ENCODE data around the gene TPK1.
"Not testable (repeated sequence)": the region's sequence is repeated elsewhere in the genome, so short reads cannot be mapped to it uniquely, and the experiment has no call there.

Gene TPK1

GRCh38 chr7:144474800-144475615 is 360.8 kb downstream of the TPK1 start:
- no peak for DNase-seq (ENCODE audit: low spot score)

GRCh38 chr7:144474363-144474762 is 361.5 kb downstream of the TPK1 start:
- no peak for DNase-seq (ENCODE audit: low spot score)

- no peak for DNase-seq (ENCODE audit: low spot score)
Observed at GRCh38 chr7:144473908-144474307, 361.9 kb downstream of the TPK1 start.

DNA sequence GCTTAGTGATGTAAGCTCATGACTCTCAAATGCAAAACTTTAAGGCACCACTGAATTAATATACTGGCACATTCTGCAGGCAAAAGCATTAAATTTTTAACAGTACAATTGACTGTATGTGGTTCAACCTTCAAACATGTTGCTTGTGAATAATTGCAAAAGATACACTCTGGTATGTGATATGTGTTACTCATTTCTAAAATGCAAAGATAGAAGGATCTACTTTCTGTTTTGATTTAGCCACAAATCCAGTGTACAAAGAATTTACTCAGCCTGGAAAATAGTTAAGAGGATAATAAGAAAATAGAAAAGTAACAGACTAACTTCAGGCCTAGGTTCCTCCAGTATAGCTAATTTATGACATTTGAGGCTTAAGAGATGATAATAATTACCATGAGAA is 365.8 kb downstream of the TPK1 start:
- DNase-seq (ENCODE audit: low spot score): no peak

DNA sequence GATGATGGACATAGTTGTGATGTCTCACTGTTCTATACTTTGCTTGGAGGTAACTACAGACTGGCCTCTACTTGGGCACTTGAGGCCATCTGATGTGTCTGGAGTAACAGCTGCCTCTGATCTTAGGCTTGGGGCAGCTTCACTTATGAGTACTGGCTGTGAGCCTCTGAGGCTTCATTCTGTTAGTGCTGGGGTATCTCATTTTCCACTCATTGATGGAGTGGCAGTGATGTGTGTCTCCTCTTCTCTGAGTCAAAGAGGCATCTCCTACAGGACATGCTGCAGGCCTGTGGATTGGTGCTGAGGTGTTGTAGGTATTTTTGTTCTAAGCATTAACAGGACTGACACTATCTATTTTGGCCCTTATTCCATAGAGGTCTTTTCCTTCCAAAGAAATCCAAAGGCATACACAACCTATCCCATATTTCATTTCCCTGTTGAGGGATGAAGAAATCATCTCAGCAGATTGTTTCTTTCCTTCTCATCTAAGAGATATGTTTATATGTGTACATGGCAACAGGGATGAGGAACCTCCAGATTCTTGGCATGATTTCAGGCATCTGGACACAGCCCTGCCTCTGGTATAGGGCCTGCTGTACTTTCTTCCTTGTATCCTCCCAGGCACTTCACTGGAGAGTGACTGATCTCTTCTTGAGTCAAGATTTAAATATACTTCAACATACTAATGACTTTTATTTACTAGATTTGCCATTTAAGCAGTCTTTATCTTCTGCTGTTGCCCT is 366.7 kb downstream of the TPK1 start:
- no peak for DNase-seq (ENCODE audit: low spot score)

GRCh38 chr7:144459635-144460034 is 376.2 kb downstream of the TPK1 start:
- no peak for DNase-seq (ENCODE audit: low spot score)

DNA sequence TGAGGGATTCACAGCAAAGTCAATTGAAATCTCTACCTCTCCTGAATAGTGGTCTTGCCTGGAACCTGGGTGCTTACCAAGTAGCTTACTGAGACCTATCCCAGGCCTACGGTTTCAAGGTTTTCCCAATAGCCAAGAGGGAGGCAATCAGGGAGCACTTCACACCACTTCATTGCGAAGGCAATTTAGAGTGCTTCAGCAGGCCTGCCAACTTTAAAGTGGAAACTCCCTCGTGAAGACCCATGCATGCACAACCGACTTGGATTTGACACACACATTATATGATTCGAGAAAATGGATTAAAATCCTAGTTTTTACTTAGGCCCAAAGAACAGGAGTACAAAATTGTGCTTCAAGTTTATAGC is 380.8 kb downstream of the TPK1 start:
- no peak for DNase-seq (ENCODE audit: low spot score)

DNA sequence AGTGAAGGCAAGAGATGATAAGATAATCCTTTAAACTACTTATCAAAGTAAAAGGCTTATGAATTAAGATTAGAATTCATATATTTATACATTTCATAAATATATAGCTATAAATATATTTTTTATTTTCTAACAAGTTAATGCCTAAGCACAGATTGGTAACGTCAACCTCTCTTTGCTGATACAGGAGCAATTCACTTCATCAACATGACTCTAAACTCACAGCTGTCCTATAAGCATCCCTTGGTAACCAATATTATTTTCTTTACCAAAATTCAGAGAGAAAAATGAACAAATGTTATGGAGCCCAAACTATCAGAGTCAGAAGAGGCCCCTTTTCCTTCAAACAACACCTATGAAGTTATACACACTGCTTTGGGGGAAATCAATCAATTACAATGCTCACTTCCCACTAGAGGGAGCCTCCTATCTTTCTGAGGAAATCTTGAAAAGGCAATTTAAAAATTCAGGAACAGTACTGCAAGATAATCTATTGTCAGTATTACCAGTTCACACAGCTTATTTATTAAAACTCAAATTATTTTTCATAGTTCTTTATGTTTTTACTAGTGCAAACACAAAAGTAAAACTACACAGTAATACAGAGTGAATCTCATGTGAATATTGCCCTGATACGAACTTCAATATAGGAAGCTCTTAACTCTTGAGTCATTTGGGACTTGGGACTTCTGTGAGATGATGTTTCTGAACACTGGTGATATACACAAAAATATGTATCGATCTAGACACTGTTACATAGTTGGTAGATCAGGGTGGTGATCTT is 381.4 kb downstream of the TPK1 start:
- DNase-seq (ENCODE audit: low spot score): no peak

GRCh38 chr7:144452064-144452463 is 383.8 kb downstream of the TPK1 start:
- no peak for DNase-seq (ENCODE audit: low spot score)

DNA sequence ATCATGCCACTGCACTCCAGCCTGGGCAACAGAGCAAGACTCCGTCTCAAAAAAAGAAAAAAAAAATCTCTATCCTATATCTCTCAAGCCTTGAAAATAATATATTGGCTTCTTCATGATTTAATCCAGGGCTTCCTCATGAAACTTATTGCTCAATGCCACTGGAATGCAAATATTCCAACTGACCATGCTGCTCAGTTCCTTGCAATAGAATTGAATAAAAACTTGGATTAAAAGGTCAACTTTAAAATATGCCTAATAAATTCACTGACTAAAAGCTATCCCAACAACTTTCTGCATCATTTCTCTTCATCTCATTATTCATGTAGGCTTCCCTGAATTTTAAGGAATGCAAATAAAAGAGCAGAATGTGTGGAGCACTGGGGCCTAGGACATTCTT is 390.3 kb downstream of the TPK1 start:
- DNase-seq (ENCODE audit: low spot score): no peak

DNA sequence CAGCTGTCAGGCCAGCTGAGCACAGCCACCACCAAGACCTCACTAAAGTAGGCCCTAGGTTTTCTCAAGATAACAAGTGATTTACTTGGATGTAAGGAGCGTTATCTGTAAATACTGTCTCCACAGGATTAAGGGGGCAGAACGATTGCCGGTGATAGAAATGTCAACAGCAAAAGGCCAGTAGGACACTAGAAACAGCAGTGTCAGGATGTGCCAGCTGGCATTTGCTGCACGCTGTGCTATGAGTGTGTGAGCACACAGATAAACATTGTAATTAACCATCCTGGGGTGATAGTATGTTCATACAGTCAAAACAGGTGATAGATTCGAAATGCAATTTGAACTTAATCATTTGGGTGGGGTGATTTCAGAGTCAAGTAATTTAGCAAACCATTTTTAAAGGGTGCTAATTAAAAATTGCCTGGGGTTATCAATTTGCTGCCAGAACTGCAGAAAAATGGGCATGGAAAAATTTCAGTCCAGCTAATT is 396.1 kb downstream of the TPK1 start:
- DNase-seq (ENCODE audit: low spot score): no peak

GRCh38 chr7:144438759-144439158 is 397.1 kb downstream of the TPK1 start:
- DNase-seq (ENCODE audit: low spot score): no peak

DNA sequence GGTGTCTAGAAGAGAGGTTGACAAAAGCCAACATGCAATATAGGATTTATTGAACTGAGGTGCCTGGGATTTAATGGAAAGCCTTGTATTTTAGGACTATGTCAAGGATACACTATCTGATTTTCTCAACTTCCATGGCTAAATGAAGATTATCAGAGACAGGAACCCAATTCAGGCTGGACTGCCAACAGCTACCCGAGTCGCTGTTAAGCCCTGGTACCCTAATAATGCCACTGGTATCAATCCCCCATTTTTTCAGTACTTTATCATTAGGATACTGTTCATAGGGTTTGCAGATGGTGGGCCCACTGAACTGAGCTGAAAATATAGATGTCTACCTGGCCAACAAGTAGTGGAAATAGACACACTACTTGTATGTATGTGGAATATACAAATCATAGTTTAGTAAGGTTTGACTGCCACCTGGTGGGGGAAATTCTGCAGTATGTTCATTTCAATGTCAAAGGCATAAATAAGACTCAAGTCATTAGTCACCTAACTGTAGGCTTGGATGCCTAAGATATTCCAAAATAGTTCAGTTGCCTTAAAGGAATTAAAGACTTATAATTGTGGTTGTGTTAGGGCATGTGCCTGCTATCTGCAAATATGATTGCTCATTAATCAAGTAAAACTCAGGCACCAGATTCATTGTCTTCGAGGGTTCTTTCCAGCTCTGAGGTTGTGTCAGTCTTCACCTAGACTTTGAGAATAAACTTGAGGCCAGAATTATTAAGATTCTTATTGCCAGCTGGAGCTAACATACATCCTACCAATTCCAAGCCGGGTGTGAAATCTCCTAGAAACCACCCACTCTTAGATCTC is 398.3 kb downstream of the TPK1 start:
- peak; percentile 3 for DNase-seq (ENCODE audit: low spot score)

DNA sequence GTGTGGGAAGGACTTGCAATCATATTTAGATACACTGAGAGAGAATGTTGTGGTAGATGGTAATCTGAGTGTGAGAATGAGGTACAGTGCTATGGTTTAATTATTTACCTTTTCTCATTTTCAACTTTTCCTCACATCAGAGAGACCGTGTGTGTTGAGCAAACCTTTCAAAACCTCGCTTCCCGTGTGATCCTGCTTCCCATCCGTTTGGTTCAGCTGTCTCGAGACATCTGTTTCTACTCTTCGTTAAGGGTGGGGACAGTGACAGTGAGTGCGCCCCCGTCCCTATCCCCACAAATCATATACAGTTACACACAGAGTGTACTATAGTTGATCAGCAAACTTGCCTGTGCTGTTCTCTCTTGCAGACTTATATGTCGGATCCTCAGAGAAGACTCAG is 399.4 kb downstream of the TPK1 start:
- DNase-seq (ENCODE audit: low spot score): no peak

DNA sequence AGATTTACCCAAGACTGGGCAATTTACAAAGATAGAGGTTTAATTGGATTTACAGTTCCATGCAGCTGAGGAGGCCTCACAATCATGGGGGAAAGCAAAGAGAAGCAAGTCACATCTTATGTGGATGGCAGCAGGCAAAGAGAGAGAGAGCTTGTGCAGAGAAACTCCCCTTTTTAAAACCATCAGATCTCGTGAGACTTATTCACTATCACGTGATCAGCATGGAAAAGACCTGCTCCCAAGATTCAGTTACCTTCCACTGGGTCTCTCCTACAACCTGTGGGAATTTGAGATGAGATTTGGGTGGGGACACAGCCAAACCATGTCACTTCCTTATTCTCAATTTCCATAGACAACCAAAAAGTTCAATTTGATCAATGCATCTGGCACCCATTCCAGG is 407.4 kb downstream of the TPK1 start:
- no peak for DNase-seq (ENCODE audit: low spot score)

DNA sequence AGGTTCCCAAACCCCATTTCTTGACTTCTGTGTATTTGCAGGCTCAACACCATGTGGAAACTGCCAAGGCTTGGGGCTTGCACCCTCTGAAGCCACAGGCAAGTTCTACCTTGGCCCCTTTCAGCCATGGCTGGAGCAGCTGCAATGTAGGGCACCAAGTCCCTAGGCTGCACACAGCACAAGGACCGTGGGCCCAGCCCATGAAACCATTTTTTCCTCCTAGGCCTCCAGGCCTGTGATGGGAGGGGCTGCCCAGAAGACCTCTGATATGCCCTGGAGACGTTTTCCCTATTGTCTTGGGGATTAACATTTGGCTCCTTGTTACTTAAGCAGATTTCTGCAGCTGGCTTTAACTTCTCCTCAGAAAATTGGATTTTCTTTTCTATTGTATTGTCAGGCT is 408.3 kb downstream of the TPK1 start:
- DNase-seq (ENCODE audit: low spot score): not testable (repeated sequence)

DNA sequence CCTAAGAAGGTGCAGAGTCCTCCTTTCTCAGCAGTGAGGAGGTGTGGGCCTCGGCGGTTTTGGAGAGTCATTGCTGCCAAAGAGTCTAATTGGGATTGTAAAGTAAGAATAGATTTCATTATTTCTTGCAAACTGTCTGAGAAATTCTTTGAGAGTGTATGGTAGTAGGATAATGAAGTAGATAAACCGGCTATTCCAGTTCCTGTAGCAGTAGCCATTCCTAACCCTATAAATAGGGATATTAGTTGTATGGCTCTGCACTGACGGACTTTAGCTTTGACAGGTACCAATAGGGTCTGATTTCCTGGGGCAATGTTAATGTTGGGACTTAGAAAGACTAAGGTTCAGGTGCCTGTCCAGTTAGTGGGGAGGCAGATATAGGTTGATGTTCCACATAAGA is 416.9 kb downstream of the TPK1 start:
- DNase-seq (ENCODE audit: low spot score): not testable (repeated sequence)

DNA sequence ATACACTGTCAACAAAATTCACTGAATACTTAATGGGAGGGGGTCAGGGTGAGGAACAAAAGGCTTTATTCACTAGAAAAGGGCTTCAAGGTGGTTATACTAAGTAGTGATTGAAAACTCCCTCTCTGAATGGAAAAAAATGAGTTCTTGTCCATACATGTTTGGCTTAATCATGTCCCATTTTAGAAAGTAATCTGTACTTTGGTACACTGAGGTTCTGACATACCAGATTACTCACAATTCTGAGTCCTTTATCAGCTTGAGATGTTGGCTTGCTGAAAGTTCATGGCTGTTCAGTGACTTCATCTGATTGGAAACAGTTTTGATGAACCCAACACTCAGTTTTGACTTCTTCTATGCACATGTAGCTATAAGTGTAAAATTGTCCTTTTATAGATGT is 419.5 kb downstream of the TPK1 start:
- no peak for DNase-seq (ENCODE audit: low spot score)

DNA sequence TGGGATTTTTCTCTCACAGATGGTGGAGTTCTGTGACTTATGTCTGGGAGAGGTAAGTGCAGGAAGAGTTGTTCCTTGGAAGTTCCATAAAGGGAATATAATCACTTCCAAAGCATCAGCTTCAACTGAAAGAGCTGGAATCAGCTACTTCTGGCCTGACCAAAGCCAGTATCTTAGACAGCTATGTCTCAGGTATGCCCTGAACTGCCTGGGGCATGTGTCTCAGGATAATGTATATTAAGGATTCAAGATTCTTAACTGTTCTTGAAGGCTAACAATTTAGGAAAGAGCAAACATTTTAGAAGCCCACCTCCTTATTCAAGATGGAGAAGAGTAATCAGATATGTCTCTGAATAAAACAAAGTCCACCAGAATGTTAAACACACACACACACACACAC is 420.0 kb downstream of the TPK1 start:
- DNase-seq (ENCODE audit: low spot score): no peak

GRCh38 chr7:144414815-144415214 is 421.0 kb downstream of the TPK1 start:
- no peak for DNase-seq (ENCODE audit: low spot score)

DNA sequence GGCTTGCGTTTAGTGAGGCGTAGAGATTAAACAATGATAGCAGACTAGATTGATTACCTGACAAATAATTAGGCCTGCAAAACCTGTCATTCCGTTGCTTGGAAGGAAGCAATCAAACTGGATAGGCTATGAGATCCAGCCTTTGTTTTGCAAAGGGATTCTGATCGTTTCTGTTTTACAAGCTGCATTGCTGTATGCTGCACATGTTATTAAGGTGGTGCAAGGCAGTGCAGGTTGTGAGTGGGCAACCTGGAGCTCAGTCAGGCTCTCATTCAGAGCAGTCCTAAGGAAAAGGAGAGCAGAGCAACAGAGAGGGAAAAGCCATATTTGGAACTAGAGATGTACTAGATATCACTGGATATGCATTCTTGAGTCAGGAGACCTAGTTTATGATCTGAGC is 425.4 kb downstream of the TPK1 start:
- DNase-seq (ENCODE audit: low spot score): no peak

DNA sequence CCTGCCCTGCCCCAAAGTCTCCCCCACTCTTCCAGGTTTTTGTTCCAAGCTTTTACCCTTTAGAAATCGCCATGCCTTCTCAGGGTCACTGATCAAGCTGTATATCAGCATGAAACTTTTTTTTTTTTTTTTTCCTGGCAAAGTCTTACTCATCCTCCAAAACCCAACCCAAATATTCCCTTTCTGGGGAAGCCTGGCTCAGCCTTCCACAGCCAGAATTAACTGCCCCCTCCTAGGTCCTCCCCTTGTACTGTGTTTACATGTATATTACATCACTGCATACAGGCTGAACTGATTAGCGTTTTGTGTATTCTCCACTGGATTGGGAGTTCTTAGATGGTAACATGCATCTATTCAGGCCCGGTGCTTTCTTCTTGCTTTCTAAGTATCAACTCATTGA is 427.7 kb downstream of the TPK1 start:
- DNase-seq (ENCODE audit: low spot score): no peak
